ENCODE data around the gene CDK18. TPM values are rescaled to one million over a fixed set of nuclear protein-coding genes. Genes with fewer than 3 reads are reported as not detected.
"Not testable (repeated sequence)": the region's sequence is repeated elsewhere in the genome, so short reads cannot be mapped to it uniquely, and the experiment has no call there.

The CDK18 gene
- polyA plus RNA-seq, 1 donor from 2014 or later = not detected

GRCh38 chr1:205477759-205478247 is 26.7 kb upstream of the CDK18 start:
- Histone ChIP-seq H3K27ac (ENCODE audit: low read length) (no peak overlapping the region), H3K9me2 (ENCODE audit: insufficient read depth, low read length) (no peaks in the 10 kb centered on the region), H3K79me2 (replicated peaks; ENCODE audit: insufficient read depth, low read length) (no peaks in the 10 kb centered on the region), H3K27me3 (ENCODE audit: insufficient read depth, low read depth, low read length) (no peaks in the 10 kb centered on the region), H3K36me3 (ENCODE audit: insufficient read depth, low read length) (no peaks in the 10 kb centered on the region), H4K20me1 (ENCODE audit: insufficient read depth) (no peaks in the 10 kb centered on the region), H3K9me3 (ENCODE audit: low read length) (no peaks in the 10 kb centered on the region), H3K4me3 (ENCODE audit: low read length) (no peak overlapping the region), H3K4me2 (ENCODE audit: low read length) (no peak overlapping the region), H3F3A (ENCODE audit: insufficient read depth, low read length, poor library complexity, severe bottlenecking) (no peaks in the 10 kb centered on the region), H3K9ac (ENCODE audit: low read length) (no peak overlapping the region), H2AFZ (ENCODE audit: low read depth, low read length) (no peak overlapping the region)
- no peak for TF ChIP-seq CTCF (IDR thresholded peaks at IDR 0.05; ENCODE audit: poor library complexity, severe bottlenecking)
- no peak for TF ChIP-seq SMC3 (conservative IDR thresholded peaks at IDR 0.05; ENCODE audit: poor library complexity)
- TF ChIP-seq REST (IDR thresholded peaks at IDR 0.05; ENCODE audit: borderline replicate concordance) = no peak
- TF ChIP-seq RAD21 (conservative IDR thresholded peaks at IDR 0.05) = no peak
- TF ChIP-seq EP300 (conservative IDR thresholded peaks at IDR 0.05; ENCODE audit: poor library complexity, severe bottlenecking) = no peak
- no peak for TF ChIP-seq EZH2 (IDR thresholded peaks at IDR 0.05; ENCODE audit: borderline replicate concordance, insufficient read depth, low read length, poor library complexity, severe bottlenecking)
- TF ChIP-seq POLR2AphosphoS5 (IDR thresholded peaks at IDR 0.05) = no peak
- no peak for TF ChIP-seq TAF1 (IDR thresholded peaks at IDR 0.05; ENCODE audit: low read depth)
- no peak for TF ChIP-seq MXI1 (conservative IDR thresholded peaks at IDR 0.05; ENCODE audit: poor library complexity, severe bottlenecking)

- H3K4me3 ChIP-seq (ENCODE audit: low read length); H3K9me3 ChIP-seq (ENCODE audit: low read length); H3K79me2 ChIP-seq (replicated peaks; ENCODE audit: insufficient read depth, low read length); H3K27me3 ChIP-seq (ENCODE audit: insufficient read depth, low read depth, low read length); H3F3A ChIP-seq (ENCODE audit: insufficient read depth, low read length, poor library complexity, severe bottlenecking); H2AFZ ChIP-seq (ENCODE audit: low read depth, low read length); H3K4me2 ChIP-seq (ENCODE audit: low read length); H3K27ac ChIP-seq (ENCODE audit: low read length); H3K36me3 ChIP-seq (ENCODE audit: insufficient read depth, low read length); H4K20me1 ChIP-seq (ENCODE audit: insufficient read depth); H3K9ac ChIP-seq (ENCODE audit: low read length); H3K9me2 ChIP-seq (ENCODE audit: insufficient read depth, low read length): not testable (repeated sequence)
Observed at GRCh38 chr1:205478985-205479384, 25.5 kb upstream of the CDK18 start.

Measured in neural cell (in vitro differentiated cells).